Measurements from ENCODE around the gene ADGRV1.
"Not testable (repeated sequence)": the region's sequence is repeated elsewhere in the genome, so short reads cannot be mapped to it uniquely, and the experiment has no call there.

Gene ADGRV1

GRCh38 chr5:90916947-90917800 is 358.6 kb downstream of the ADGRV1 start:
- Histone ChIP-seq H3K36me3 (ENCODE audit: insufficient read depth, low read length) (no peaks in the 10 kb centered on the region), H4K20me1 (ENCODE audit: insufficient read depth, low read length, poor library complexity, severe bottlenecking) (no peaks in the 10 kb centered on the region), H3K9me2 (replicated peaks; ENCODE audit: low read depth, low read length) (no peaks in the 10 kb centered on the region)

DNA sequence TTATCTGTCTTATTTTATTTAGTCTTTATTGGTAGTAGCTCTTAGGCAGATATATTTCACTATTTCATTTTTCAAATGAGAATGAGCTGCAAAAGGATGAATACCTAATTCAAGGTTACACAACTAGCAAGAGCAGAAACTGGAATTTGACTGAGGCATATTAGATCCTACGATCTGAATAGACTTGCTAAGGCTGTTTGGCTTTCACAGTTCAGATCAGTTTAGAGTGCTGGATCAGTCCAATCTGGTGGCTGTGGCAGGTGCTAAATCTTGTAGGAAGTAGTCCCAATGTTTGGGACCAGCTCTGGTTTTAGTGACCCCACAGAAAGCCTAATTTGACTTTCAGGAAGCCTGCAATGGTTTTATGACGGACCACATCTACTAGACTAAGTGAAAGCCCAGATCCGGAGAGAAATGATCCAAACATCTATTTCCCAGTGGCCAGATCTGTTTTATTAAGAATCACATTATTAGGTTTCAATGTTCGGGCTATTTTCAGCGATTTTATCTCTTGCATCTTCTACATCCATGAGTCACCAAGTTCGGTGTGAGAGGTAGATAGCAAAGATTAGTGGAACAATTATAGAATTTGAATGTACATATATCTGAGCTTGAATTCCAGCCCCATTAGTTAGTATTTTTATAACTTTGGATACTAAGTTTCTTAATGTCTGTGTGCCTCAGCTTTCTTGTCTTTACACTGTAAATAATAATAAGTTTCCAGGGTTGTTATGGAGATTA is 359.5 kb downstream of the ADGRV1 start:
- no peak overlapping the region for H3K4me3 ChIP-seq (ENCODE audit: low read length, poor library complexity, severe bottlenecking)
- H3K79me2 ChIP-seq (ENCODE audit: insufficient read depth, low read length), result no peaks in the 10 kb centered on the region
- H3K27me3 ChIP-seq (ENCODE audit: insufficient read depth, low read length, poor library complexity, severe bottlenecking), result no peaks in the 10 kb centered on the region
- H3K4me1 ChIP-seq (ENCODE audit: insufficient read depth, low read length, poor library complexity, severe bottlenecking), result no peaks in the 10 kb centered on the region
- no peak overlapping the region for H3K4me2 ChIP-seq (ENCODE audit: low read depth, low read length, poor library complexity, severe bottlenecking)
- no peak overlapping the region for H2AFZ ChIP-seq (ENCODE audit: low read length)
- H3K9me2 ChIP-seq (replicated peaks; ENCODE audit: low read depth, low read length), result no peaks in the 10 kb centered on the region
- no peaks in the 10 kb centered on the region for H3K9me3 ChIP-seq (ENCODE audit: insufficient read depth, low read depth, low read length)
- H3F3A ChIP-seq (ENCODE audit: low read depth), result no peaks in the 10 kb centered on the region
- no peak for TF ChIP-seq EZH2phosphoT487 (IDR thresholded peaks at IDR 0.05; ENCODE audit: borderline replicate concordance)
- no peak for TF ChIP-seq CTCF (conservative IDR thresholded peaks at IDR 0.05; ENCODE audit: low read length)
- H3K36me3 ChIP-seq (ENCODE audit: insufficient read depth, low read length), result no peaks in the 10 kb centered on the region
- no peak overlapping the region for H3K9ac ChIP-seq (ENCODE audit: low read depth, low read length, poor library complexity, severe bottlenecking)
- no peaks in the 10 kb centered on the region for H4K20me1 ChIP-seq (ENCODE audit: insufficient read depth, low read length, poor library complexity, severe bottlenecking)

More at GRCh38 chr5:90916947-90917800, 358.6 kb downstream of the ADGRV1 start:
- Histone ChIP-seq H3K27me3 (ENCODE audit: insufficient read depth, low read length, poor library complexity, severe bottlenecking) (no peaks in the 10 kb centered on the region), H3K9me3 (ENCODE audit: insufficient read depth, low read depth, low read length) (no peaks in the 10 kb centered on the region), H3K4me1 (ENCODE audit: insufficient read depth, low read length, poor library complexity, severe bottlenecking) (no peaks in the 10 kb centered on the region), H2AFZ (ENCODE audit: low read length) (no peak overlapping the region), H3K9ac (ENCODE audit: low read depth, low read length, poor library complexity, severe bottlenecking) (no peak overlapping the region), H3K4me3 (ENCODE audit: low read length, poor library complexity, severe bottlenecking) (no peak overlapping the region), H3K4me2 (ENCODE audit: low read depth, low read length, poor library complexity, severe bottlenecking) (no peak overlapping the region), H3F3A (ENCODE audit: low read depth) (no peaks in the 10 kb centered on the region), H3K79me2 (ENCODE audit: insufficient read depth, low read length) (no peaks in the 10 kb centered on the region)
- TF ChIP-seq EZH2phosphoT487 (IDR thresholded peaks at IDR 0.05; ENCODE audit: borderline replicate concordance), result no peak
- TF ChIP-seq CTCF (conservative IDR thresholded peaks at IDR 0.05; ENCODE audit: low read length), result no peak

GRCh38 chr5:90921418-90921973 is 362.9 kb downstream of the ADGRV1 start:
- H3K27me3 ChIP-seq (ENCODE audit: insufficient read depth, low read length, poor library complexity, severe bottlenecking), result no peaks in the 10 kb centered on the region
- no peak overlapping the region for H3K4me3 ChIP-seq (ENCODE audit: low read length, poor library complexity, severe bottlenecking)
- no peaks in the 10 kb centered on the region for H3F3A ChIP-seq (ENCODE audit: low read depth)
- H3K9me2 ChIP-seq (replicated peaks; ENCODE audit: low read depth, low read length), result no peaks in the 10 kb centered on the region
- no peak overlapping the region for H2AFZ ChIP-seq (ENCODE audit: low read length)
- H4K20me1 ChIP-seq (ENCODE audit: insufficient read depth, low read length, poor library complexity, severe bottlenecking), result no peaks in the 10 kb centered on the region
- no peaks in the 10 kb centered on the region for H3K79me2 ChIP-seq (ENCODE audit: insufficient read depth, low read length)
- no peaks in the 10 kb centered on the region for H3K36me3 ChIP-seq (ENCODE audit: insufficient read depth, low read length)
- no peaks in the 10 kb centered on the region for H3K4me1 ChIP-seq (ENCODE audit: insufficient read depth, low read length, poor library complexity, severe bottlenecking)
- TF ChIP-seq EZH2phosphoT487 (IDR thresholded peaks at IDR 0.05; ENCODE audit: borderline replicate concordance), result no peak
- TF ChIP-seq CTCF (conservative IDR thresholded peaks at IDR 0.05; ENCODE audit: low read length), result no peak
- H3K9me3 ChIP-seq (ENCODE audit: insufficient read depth, low read depth, low read length), result no peaks in the 10 kb centered on the region
- no peak overlapping the region for H3K4me2 ChIP-seq (ENCODE audit: low read depth, low read length, poor library complexity, severe bottlenecking)
- H3K9ac ChIP-seq (ENCODE audit: low read depth, low read length, poor library complexity, severe bottlenecking), result no peak overlapping the region

GRCh38 chr5:90924222-90924621 is 365.6 kb downstream of the ADGRV1 start:
- not testable (repeated sequence) for H3K9ac ChIP-seq (ENCODE audit: low read depth, low read length, poor library complexity, severe bottlenecking); H3K9me2 ChIP-seq (replicated peaks; ENCODE audit: low read depth, low read length); H3K9me3 ChIP-seq (ENCODE audit: insufficient read depth, low read depth, low read length); H3K27me3 ChIP-seq (ENCODE audit: insufficient read depth, low read length, poor library complexity, severe bottlenecking); H3K4me2 ChIP-seq (ENCODE audit: low read depth, low read length, poor library complexity, severe bottlenecking); H3K4me1 ChIP-seq (ENCODE audit: insufficient read depth, low read length, poor library complexity, severe bottlenecking); H3K79me2 ChIP-seq (ENCODE audit: insufficient read depth, low read length); H2AFZ ChIP-seq (ENCODE audit: low read length); H3K4me3 ChIP-seq (ENCODE audit: low read length, poor library complexity, severe bottlenecking); H3K36me3 ChIP-seq (ENCODE audit: insufficient read depth, low read length); H3F3A ChIP-seq (ENCODE audit: low read depth); H4K20me1 ChIP-seq (ENCODE audit: insufficient read depth, low read length, poor library complexity, severe bottlenecking)

Data from Loucy (cell line).